Neural cell (in vitro differentiated cells): ENCODE measurements around the gene GPC3.

Experiments used
- MXI1 ChIP-seq: fragments of 450-650 bp; conservative IDR thresholded peaks from 2 replicates; pipeline ENCODE4 v1.6.1; 2014; ENCODE audit warnings: antibody characterized with exemption, mild to moderate bottlenecking; ENCODE audit not compliant: poor library complexity, severe bottlenecking
- POLR2AphosphoS5 ChIP-seq: IDR thresholded peaks from 2 replicates; pipeline ENCODE4 v1.6.1; 2012
- RAD21 ChIP-seq: fragments of 450-650 bp; conservative IDR thresholded peaks from 2 replicates; pipeline ENCODE4 v1.6.1; 2014; ENCODE audit warnings: antibody characterized with exemption, mild to moderate bottlenecking, moderate library complexity
- SMC3 ChIP-seq: fragments of 450-650 bp; conservative IDR thresholded peaks from 2 replicates; pipeline ENCODE4 v1.6.1; 2014; ENCODE audit warnings: antibody characterized with exemption, mild to moderate bottlenecking, moderate library complexity; ENCODE audit not compliant: poor library complexity

- TF ChIP-seq RAD21 (no peak), MXI1 (no peak), SMC3 (no peak), POLR2AphosphoS5 (no peak)
Observed at GRCh38 chrX:133812402-133812801, 173.0 kb downstream of the GPC3 start.
